CD4-positive, alpha-beta T cell treated with Interleukin-15 for 1 hour (primary cell): ENCODE data around the gene MMP25.
"Not testable (repeated sequence)": the region's sequence is repeated elsewhere in the genome, so short reads cannot be mapped to it uniquely, and the experiment has no call there.

Experiments
- DNase-seq: peaks from one replicate; pipeline ENCODE4 v3.0.0-alpha.2; 2020

Gene MMP25

GRCh38 chr16:3056336-3057180 lies 10.2 kb downstream of the MMP25 start:
- DNase-seq = no peak

DNA sequence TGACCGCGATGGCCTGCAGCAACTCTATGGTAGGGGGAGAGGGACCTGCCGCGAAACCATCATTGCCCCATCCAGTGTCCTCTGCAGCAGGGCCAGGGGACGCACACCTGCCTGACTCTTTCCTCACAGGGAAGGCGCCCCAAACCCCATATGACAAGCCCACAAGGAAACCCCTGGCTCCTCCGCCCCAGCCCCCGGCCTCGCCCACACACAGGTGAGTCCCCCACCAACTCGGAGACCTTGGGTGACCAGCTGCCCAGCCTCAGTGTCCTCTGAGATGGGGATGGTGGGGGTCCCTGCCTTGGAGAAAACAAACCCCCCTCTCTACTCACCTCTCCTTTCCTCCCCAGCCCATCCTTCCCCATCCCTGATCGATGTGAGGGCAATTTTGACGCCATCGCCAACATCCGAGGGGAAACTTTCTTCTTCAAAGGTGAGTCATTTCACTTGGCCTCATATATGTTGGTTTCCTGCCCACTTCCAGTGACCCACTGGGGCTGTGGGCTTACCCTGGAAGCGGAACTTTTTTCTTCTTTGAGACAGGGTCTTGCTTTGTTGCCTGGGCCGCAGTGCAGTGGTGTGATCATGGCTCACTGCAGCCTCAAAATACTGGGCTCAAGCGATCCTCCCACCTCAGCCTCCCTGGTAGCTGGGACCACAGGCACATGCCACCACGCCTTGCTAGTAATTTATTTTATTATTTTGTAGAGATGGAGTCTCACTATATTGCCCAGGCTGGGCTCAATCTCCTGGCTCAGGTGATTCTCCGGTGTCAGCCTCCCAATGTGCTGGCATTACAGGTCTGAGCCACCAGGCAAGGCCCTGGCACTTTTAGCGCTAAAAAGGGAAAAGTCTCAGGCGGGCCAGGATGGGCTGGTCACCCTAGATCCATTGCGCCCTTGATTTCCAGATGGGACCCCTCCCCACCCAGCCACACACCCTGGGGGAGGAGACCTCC lies 11.1 kb downstream of the MMP25 start:
- DNase-seq = no peak

DNA sequence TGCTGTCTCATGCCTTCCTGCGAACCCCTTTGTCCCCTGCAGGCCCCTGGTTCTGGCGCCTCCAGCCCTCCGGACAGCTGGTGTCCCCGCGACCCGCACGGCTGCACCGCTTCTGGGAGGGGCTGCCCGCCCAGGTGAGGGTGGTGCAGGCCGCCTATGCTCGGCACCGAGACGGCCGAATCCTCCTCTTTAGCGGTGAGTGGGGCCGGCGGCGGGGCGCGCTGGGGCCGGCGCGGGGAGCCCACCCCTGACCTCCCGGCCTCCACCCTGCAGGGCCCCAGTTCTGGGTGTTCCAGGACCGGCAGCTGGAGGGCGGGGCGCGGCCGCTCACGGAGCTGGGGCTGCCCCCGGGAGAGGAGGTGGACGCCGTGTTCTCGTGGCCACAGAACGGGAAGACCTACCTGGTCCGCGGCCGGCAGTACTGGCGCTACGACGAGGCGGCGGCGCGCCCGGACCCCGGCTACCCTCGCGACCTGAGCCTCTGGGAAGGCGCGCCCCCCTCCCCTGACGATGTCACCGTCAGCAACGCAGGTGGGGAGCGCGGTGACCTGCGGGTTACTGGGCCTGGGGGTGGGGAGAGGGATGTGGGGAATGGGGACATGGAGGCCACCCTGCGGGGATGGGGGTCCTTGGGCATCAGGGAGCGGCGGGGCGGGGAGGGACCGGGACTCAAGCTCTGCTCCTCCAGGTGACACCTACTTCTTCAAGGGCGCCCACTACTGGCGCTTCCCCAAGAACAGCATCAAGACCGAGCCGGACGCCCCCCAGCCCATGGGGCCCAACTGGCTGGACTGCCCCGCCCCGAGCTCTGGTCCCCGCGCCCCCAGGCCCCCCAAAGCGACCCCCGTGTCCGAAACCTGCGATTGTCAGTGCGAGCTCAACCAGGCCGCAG lies 12.0 kb downstream of the MMP25 start:
- DNase-seq = peak; percentile 53

DNA sequence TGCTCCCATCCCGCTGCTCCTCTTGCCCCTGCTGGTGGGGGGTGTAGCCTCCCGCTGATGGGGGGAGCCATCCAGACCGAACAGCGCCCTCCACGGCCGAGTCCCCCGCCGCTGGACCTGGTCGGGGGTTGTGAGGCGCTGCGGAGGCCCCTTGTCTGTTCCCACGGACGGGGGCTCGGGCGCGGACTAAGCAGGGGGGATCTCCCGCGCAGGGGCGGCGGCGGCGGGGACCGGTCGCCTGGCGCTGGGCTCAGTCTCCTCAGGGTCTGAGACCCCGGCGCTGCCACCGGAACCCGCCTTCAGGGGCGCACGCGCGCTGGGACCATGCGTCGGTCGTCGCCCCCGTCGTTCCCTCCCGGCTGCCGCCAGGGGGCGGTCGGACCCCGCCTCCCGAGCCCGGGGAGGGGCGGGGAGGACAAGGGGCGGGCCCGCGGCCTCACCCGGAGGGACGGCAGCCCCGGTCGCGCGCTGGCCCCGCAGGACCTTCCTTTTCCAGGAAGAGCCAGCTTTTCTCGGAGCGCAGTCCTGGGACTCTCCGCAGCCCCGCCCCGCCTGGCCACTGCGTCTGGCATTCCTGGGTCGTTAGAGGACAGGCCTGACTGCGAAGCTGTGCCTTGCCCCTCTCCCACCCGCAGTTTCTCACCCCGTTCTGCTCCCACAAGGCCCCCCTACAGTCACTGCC lies 12.8 kb downstream of the MMP25 start:
- peak; percentile 88 for DNase-seq

DNA sequence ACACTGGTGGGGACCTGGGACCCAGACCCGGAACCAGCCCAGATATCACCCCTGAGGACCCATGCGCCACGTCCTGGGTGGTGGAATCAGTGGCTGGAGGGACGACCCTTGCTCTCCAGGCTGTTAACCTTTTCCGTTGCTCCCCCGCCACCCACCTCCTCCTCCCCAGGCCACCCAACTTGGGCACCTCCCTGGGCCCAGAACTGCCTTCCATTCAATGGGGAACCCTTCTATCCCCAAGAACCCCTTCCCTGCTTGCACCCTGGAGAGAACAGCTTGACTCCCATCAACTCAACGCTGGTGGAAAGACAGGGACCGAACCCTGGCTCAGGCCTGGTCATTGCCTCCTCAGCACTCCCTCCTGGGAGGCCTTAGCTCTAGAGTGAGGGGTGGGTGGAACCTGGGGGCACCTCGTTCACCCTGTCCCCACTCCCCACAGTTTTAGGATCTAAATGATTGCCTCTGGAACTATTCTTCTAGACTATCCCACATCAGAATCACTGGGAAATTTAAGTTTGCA lies 13.4 kb downstream of the MMP25 start:
- DNase-seq = no peak

DNA sequence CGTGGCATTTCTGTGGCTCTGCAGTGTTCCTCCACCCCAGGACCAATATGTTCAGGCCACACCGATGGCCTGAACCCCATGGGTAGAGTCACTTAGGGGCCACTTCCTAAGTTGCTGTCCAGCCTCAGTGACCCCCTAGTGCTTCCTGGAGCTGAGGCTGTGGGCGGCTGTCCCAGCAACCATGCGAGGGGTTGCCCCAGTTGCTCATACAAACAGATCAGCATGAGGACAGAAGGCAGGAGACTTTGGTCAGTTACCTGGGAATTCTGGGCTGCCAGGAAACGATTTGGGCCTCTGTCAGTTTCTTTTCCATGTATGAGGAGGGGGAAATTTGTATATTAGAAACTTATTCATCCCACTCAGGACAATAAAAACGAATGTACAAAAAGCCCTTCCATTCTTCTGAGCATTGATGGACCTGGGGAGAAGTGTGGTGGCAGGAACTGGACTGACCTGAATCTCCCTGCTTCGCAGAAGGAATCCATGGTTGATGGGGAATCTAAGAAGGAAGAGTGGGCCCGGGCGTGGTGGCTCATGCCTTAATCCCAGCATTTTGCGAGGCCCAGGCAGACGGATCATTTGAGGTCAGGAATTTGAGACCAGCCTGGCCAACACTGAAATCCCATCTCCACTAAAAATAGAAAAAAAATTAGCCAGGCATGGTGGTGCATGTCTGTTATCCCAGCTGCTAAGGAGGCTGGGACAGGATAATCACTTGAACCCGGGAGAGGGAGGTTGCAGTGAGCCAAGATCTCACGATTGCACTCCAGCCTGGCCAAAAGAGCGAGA lies 14.2 kb downstream of the MMP25 start:
- no peak for DNase-seq

GRCh38 chr16:3062553-3062952 lies 16.2 kb downstream of the MMP25 start:
- no peak for DNase-seq

GRCh38 chr16:3063625-3064386 lies 17.4 kb downstream of the MMP25 start:
- DNase-seq = no peak

DNA sequence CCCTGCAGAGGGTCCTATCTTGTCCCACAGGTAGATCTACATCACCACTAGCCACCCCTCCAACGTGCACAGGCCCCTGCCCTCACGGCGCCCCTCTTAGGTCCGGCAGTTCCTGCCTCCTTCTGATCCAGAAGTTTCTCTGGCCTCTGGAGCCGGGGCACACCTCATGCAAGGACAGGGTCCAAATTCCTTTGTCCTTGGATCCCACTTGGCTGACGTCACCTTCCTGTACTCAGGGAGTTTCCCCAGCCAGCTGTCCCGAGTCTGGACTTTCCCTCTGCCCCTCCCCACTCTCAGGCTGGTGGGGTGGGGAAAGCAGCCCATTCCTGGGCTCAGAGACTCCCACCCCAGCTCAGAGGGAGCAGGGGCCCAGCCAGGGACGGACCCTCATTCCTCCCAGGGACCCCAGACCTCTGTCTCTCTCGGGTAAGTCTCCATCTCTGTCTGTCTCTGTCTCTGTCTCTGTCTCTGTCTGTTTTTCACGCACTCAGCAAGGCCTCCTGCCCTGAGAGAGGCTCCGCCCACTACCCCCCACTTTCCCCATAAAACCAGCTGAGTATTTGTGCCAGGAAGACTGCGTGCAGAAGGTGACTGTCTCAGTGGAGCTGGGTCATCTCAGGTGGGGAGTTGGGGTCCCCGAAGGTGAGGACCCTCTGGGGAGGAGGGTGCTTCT lies 18.8 kb downstream of the MMP25 start, which contains the start of gene IL32:
Gene IL32 (plus strand): TSS at position 572 of the 673 bp plus-strand sequence. CDS start 172 bp downstream, outside the sequence.
- DNase-seq = peak; percentile 76

DNA sequence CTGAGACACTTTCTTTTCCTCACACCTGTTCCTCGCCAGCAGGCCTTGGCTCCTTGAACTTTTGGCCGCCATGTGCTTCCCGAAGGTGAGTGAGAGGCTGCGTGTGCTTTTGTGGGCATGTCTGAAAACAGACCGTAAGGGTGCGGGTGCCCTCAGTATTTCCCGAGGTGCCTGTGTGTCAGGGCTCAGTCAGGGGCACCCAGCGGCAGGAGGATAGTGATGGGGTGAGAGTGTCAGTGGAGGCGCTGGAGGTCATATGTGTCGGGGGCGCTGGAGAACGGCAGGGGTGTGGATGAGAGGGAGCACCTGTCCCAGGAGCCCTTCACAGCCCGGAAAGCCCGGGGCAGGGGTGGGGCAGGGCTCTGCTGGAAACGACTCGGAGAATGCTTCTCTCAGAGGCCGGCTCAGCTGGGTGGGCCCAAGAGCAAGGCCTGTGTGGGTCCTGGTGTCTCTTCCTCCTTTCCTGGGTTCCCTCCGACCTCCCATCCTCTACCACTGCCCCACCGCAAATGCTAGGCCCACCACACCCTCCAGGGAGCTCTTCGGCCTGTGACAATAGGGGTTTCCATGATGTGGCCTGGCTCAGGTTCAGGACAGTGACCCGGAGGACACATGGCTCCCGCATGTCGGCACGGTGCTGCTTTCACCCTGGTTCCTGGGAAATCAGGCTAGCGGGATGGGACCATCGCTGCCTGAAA lies 19.5 kb downstream of the MMP25 start:
- DNase-seq = no peak

GRCh38 chr16:3066440-3066748 lies 20.0 kb downstream of the MMP25 start:
- no peak for DNase-seq

DNA sequence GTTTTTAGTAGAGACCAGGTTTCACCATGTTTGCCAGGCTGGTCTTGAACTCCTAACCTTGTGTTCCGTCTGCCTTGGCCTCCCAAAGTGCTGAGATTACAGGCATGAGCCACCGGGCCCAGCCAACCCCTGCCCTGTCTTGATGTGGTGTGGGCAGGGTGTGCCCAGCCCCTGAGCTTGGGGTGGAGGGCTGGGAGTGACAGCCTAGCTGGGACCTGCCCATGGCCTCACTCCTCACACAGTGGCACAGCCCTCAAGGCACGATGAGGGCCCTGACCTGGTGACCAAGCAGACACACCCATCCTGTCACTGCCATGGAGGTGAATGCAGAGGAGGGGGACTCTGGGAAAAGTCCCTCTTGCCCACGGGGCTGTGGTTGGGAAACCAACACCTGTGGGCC lies 22.1 kb downstream of the MMP25 start:
- peak; percentile 20 for DNase-seq

- DNase-seq = not testable (repeated sequence)
These were observed 22.8 kb downstream of the MMP25 start for GRCh38 chr16:3069146-3069545.

- DNase-seq = peak; percentile 33
These were observed 24.3 kb downstream of the MMP25 start for GRCh38 chr16:3070608-3071111.

DNA sequence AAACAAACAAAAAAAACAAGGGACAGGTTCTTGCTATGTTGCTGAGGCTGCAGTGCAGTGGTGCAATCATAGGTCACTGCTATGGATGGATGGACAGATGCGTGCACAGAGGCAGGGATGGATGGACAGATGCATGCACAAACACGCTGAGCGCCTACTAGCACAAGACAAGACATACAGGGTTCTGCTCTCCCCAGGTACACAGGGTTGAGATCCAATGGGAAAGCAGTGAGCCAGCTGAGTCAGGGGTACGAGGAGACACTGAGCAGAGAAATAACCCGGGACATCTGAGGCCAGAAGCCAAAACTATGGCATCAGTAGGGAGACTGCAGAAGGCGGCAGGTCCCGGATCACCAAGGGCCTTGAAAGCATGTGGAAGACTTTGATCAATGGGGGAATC lies 25.3 kb downstream of the MMP25 start:
- no peak for DNase-seq

DNA sequence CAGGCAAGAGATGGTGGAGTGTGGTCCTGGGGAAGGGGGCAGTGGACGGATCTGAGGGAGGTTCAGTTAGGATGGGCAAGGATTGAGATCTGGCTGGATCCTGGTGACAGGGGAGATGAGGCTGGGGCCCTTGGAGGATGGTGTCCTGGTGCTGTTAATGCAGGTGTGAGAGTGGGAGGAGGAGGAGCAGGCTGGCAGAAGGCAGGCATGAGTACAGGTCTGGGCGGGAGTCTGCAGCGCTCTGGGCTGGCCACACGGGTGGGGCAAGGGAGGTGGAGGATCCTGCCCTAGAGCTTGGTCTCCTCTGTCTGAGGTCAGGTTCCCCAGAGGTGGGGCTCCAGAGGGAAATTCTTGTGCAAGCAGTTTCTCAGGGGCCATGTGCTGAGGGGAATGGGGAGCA lies 25.8 kb downstream of the MMP25 start:
- DNase-seq = not testable (repeated sequence)

DNA sequence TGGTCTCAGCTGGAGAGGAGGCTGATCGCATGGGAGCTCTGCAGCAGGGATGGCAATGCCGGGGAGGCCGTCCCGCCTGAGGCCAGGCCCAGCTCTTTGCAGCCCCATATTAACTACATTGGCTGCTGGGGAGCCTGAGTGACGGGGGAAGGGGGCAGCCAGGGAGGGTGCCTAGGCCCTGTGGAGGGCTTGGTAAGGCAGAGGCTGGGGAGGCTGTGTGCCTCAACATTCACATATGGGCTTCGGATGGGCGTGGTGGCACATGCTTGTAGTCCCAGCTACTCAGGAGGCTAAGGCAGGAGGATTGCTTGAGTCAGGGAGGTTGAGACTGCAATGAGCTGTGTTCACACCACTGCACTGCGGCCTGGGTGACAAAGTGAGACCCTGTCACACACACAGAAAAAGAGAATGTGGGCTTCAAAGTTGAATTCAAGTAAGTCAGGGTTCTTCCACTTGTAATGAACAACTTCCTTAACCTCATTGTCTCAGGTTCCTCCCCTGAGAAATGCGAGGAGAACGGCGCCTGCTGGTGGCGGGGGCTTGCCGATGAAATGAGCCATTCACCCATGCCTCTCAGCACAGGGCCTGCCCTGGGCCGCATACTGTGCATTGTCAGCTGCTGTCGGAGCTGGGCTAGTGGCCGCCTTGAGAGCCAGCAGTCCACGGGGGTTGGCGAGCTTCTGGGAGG lies 26.4 kb downstream of the MMP25 start:
- DNase-seq = not testable (repeated sequence)

DNA sequence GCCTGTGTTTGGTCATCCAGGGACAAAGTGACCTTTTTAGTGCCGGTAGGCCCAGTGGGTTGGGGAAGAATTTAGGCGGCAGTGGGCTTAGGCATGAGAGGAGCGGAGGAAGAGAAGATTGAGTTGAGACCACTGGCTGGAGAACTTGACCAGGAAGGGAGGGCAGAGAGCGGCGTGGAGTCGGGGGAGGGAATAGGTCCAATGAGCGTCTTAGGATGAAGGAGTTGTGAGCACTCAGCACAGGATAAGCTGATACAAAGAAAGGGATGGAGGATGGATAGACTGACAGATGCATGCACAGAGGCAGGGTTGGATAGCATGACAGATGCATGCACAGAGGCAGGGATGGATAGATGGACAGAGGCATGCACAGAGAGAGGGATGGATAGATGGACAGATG lies 27.1 kb downstream of the MMP25 start:
- DNase-seq = no peak
